ENCODE results near the gene LRRC8E.

The LRRC8E gene

DNA sequence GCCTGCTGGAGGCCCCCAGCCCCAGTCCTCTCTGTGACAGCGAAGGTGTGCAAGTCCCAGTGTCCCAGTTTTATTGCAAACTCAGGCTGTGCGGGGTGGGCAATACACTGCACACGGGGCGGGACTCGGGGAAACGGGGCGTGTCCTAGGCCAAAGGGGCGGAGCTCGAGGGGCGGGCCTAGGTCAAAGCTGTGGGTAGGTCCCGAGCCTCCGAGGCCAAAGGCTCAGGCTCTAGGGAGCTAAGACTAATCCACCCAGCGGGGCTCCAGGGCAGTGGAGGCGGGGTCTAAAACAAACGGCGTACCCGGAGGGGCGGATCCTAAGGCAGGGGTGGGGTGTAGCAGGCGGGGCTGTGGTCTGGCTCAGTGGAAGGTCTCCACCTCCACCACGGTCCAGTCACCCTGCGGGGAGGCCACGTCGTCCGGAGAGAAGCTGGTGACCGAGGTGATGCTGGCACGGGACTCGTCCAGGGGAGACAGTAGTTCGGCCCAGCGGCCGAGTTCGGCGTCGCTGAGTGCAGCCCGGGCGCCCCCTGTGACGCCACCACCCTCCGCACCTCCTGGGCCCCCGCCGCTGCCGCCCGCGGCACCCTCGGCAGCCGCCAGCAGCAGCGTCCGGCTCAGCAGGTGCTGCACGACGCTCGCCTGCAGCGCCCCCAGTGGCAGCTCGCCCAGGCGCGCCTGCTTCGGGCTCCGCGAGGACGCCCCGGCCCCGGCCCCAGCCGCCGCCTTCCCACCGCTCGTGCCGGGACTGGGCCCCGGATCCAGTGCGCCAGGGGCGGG, 19.4 kb upstream of the LRRC8E start:
- peak; percentile 77 to 83 (median 79) for DNase-seq

DNA sequence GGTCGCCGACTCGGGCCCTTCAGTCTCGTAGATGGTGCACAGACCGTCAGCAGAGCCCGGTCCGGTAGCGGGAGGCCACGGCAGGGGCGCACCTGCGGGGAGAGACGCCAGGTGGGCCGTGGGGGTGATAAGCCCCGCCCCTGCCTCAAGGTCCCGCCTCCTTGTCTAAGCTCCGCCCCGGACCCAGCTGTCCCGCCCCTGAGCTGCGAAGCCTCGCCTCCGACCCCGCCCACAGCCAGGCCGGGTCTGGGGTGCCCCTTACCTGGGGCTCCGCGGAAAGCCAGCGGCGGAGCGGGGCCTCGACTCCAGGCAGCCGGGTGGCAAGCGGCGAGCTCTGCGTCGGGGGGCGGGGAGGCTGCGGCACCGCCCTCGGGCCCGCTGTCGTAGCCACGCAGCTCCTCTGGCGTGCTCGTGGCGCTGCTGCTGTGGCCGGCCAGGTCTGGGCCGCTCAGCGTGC, 18.8 kb upstream of the LRRC8E start:
- peak; percentile 77 to 82 (median 79) for DNase-seq

DNA sequence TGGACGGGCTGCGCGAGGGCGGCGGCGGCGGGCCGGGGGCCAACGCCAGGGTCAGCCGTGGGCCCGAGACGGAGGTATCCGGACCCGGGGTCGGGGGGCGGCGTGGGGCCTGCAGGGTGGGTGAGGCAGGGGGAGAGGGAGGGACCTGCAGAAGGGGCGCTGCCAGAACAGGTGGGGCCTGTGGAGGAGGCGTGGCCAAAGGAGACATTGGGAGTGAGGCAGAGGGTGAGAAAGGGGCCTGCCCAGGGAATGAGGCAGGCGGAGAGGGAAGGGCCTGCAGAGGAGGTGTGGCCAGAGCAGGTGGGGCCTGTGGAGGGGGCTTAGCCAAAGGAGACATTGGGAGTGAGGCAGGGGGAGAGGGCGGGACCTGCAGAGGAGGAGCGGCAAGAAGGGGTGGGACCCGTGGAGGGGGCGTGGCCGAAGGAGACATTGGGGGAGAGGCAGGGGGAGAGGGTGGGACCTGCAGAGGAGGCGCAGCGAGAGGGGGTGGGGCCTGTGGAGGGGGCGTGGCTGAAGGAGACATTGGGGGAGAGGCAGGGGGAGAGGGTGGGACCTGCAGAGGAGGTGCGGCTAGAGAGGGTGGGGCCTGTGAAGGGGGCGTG, 18.3 kb upstream of the LRRC8E start:
- DNase-seq, result peak in 3 of 4 experiments; percentile 12 to 57 (median 27)

DNA sequence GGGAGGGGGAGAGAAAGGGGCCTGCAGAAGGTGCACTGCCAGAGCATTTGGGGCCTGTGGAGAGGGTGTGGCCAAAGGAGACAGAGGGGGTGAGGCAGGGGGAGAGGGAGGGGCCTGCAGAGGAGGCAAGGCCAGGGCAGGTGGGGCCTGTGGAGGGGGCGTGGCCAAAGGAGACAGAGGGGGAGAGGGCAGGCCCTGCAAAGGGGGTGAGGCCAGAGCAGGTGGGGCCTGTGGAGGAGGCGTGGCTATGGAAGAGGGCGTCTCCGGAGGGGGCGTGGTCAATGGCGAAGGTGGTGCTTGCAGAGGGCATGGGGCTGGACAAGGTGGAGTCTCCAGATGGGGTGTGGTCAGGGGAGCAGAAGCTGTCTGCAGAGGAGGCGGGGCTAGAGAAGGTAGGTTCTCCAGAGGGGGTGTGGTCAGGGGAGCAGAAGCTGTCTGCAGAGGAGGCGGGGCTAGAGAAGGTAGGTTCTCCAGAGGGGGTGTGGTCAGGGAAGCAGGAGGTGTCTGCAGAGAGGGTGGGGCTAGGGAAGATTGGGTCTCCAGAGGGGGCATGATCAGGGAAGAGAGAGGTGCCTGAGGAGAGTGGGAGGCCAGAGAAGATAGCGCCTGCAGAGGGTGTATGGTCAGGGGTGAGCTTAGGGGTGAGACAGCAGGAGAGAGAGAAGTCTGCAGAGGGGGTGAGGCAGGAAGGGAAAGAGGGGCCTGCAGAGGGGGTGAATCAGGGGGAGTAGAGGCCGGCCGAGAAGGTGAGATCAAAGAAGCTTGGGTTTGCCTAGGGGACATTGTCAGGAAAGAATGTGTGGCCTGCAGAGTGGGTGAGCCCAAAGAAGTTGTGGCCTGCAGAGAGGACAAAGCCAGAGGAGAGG, 17.5 kb upstream of the LRRC8E start:
- peak in 1 of 4 experiments; percentile 37 for DNase-seq

DNA sequence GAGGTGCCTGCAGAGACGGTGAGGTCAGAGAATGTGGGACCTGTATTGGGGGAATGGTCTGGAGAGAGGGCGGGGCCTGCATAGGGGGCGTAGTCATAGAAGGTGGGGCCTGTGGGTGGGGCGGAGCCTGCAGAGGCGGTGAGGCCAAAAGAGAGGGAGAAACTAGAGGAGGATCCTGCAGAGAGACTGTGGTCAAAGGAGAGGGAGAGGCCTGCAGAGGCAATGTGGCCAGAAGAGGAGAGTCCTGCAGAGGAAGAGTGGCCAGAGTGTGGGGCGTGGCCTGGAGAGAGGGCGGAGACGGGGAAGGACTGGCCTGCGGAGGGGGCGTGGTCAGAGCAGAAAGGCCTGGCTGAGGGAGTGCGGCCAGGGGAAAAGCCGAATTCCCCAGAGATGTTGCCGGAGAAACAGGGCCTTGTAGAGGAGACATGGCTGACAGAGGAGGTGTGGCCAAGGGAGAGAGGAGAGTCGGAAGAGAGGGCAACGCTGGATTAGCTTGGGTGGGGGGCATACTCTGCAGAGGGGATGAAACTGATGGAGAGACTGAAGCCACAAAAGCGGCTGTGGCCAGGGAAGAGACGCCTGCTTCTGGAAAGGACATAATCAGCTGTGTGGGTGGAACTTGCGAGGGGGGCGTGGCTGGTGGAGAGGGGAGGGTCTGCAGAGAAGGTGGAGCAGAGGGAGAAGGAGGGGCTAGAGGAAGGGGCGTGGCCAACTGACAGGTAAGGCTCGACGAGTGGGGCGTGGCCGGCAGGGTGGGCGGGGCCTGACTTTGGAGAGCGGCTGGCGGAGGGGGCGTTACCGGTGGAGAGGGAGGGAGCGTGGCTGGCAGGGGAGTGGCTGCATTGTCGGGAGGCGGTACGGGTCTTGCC, 16.6 kb upstream of the LRRC8E start:
- DNase-seq, result peak; percentile 56 to 76 (median 66)

DNA sequence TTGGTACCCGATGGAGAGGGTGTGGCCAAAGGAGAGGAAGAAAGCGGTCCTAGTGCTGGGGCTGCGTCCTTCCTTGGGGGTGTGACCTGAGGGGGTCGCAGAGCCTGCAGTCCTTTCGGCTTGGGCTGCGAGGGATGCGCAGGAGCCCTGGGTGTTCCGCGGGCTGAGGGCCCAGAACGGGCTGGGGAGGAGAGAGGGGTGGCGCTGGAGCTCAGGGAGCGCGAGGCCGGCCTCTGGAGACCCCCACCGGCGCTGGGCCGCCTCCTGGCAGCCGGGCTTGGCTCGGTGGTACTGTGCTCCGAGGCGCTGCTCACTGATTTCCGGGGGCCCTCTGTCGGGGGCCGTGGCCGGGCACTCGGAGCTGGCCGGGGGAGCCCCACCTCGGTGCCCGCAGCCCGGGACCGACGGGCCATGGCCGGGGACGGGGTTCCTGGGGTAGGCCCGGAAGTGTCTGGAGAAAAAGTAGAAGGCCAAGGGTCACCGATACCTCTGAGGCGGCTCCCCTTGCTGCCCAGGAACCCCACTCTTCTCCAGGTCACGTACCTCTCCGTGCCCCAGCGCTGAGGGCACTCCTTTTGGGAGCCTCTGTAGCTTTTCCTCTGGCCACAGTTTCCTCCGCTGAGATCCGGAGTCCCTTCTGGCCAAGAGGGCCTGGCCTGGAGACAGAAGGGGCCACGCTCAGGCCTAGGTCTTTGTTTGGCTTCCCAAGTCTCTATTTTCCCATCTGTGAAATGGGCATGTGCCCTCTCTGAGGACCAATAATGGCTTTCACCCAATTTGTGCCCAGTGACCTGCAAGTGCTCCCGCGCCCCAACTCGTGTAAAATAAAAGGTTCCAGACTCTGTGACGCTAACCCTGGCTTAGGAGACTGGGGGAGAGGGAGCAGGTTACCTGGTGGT, 15.8 kb upstream of the LRRC8E start:
- no peak for DNase-seq

DNA sequence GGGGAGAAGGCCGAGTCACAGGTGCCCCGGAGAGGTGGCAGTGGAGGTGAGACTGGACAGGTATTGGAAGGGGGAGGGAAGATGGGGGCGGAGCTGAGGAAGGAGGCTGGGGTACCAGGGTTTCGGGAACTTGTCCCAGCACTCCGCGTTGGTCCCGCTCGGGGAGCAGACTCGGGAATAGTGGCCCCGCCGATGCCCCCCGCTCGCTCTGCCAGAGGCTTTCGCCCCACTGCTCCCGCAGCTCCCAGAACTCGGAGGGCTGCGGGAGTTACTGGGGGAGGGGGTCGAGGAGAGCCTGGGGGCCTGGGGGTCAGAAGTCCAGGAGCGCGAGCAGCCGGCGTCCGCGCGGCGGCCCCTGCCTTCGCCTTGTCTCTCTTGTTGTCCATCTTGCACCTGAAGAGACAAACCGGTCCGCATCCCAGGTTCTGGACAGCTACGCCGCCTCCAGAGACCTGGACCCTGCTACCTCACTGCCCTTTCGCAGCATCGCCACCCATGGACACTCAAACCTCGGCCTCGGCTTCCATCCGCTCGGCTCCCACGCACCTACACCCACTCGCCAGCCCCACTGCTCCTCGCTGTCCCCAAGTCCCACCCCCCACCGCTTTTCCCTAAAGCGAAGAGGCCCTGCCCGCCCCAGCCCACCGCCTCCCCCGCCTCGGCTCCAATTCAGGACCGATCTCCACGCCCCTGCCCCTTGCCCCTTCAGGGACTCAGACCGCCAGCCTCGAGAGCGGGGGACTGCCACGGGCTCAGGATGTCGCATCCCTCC, 14.8 kb upstream of the LRRC8E start:
- DNase-seq, result no peak

DNA sequence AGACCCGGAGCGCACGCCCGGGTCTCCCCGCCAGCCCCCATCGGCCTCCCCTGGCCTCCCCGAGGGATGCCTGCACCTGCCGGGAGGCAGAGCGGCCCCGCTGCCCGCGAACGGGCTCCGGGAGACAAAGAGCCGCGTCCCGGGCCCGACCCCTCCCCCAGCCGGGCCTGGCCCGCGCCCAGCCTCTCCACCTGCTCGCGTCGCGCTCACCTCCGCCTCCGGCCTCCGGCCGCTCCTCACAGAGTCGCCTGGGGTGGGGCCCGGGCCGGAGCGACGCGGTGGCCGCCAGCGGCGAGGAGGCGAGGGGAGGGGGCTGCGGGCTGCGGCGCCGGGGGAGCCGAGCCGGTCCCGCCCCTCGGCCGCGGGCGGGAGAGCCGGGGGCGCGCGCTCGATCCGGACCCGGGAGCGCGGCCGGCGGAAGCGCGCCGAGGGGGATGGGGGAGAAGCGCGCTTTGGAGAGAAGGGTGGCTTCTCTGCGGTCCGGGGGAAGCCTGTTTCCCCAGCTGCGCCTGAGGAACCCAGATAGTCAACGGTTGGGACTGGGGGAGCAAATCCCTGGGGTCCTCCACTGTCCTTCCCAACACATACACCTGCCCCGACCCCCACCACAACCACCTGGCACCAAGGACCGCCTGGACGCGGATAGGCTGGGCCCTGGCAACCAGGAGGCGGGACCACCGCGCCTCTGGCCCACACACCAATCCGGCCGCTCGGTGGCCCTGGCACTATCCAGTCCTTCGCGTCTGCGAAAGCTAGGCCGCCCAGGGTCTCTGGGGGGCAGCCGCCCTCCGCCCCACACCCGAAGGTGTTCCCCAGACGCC, 14.0 kb upstream of the LRRC8E start, which contains the start of gene PRR36:
TSS of gene PRR36 (minus strand) at position 315 of the 821 bp plus-strand sequence. CDS start 701 bp downstream, outside the sequence.
- no peak for DNase-seq

DNA sequence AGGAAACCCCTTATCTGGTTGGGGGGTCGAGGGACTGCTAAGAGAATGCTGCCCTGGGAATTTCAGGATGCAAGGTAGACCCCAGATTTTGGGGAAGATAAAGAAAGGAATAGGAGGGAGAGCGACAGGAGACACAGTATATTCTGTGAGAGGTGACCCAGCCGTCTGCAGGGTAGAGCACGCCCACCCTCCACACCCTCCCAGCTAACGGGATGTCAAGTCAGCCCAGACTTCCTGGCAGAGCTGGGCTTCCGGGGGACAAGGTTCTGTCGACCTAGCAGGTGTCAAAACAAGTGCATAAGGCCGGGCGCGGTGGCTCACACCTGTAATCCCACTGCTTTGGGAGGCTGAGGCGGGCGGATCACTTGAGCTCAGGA, 13.4 kb upstream of the LRRC8E start:
- peak in 1 of 4 experiments; percentile 11 for DNase-seq

DNA sequence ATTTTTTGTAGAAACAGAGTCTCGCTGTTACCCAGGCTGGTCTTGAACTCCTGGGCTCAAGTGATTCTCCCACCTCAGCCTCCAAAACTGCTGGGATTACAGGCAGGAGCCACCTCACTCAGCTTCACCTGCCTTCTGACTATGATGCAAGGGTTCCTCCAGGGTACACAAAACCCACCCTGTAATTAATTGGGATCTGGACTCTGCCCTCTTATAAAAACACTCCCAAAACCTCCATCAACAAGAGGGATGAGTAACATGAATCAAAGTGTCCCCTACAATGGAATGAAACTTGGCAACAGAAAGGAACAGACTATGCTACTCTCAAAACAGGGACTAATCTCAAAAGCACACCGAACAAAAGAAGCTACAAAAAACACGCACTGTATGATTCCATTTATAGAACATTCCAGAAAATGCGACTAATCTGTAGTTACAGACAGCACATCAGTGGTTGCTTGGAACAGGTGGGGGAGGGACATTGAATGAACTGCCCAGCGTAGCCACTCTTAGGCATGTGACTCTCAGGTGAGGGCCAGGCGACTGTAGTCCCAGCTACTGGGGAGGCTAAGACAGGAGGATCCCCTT, 11.0 kb upstream of the LRRC8E start:
- no peak for DNase-seq

DNA sequence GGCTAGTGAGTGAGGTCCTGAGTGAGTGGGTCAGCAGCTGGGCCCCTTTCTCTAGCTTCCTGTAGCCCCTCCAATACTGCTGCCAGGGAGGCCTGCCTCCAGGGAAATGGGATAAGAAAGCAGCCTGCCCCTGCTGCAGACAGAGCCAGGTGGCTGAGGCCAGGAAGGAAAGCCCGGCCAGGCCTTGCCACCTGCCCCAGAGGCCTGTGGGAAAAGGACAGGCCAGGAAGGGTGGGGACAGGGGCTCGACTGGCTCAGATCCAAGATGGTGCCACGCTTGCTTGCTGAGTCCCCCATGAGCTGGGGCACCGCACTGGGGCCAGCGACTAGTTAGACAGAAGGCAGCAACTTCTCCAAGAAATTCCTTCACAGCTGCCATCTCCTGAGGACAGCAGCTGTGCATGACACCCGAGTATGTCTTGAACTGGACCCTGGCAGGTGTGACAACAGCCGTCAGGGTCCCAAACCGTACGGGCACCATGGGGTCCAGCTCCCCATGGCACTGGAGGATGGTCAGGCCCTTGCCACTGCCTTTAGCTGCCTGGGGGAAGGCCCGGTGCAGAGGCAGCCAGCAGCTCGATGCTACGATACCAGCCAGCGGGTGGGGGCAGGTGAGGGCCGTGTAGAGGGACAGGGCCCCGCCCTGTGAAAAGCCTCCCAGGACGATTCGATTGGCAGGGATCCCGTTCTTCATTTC, 9.1 kb upstream of the LRRC8E start:
- no peak for DNase-seq

DNA sequence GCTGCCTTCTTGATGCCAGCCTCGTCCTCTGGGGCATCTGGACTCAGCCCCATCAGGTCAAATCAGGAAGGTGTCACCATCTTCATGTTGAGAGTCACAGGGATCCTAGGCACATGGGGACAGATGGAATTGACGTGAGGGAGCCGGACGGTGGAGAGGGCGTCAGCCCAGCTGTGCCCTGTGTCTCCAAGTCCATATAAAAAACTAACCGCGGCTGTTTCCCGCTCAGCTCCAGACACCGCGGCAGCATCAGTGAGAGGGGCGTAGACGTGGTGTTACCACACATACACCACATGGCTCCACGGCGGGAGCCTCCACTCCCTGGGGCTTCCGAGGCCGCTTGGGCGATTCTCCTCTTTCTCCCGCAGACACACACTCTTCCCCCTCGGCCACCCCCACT, 8.5 kb upstream of the LRRC8E start:
- DNase-seq, result no peak

DNA sequence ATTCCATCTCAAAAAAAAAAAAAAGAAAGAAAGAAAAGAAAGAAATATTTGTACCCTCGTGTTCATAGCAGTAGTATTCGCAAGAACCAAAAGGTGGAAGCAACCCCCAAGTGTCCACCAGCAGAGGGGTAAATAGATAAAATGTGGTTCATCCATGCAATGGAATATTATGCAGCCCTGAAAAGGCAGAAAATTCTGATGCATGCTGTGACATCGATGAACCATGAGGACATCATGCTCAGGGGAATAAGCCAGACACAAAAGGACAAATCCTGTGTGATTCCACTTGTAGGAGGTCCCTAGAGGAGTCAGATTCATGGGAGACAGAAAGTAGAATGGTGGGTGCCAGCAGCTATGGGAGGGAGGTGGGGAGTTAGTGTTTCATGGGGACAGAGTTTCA, 6.4 kb upstream of the LRRC8E start:
- no peak for DNase-seq

DNA sequence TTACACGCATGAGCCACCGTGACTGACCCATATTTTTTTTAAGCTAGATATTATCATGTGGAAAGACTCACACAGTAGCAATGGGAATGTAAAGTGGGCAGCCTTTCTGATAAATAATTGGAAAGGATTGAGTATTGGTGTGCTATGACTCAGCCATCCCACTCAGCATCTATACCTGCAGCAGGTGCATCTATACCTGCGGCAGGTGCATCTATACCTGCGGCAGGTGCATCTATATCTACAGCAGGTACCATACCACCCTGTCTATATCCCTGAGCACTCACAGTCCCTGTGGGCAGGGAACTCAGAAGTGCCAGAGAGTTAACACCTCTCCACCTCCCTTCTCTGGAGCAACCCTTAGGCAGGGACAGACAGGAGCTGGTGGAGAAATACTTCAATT, 5.2 kb upstream of the LRRC8E start:
- DNase-seq, result no peak

DNA sequence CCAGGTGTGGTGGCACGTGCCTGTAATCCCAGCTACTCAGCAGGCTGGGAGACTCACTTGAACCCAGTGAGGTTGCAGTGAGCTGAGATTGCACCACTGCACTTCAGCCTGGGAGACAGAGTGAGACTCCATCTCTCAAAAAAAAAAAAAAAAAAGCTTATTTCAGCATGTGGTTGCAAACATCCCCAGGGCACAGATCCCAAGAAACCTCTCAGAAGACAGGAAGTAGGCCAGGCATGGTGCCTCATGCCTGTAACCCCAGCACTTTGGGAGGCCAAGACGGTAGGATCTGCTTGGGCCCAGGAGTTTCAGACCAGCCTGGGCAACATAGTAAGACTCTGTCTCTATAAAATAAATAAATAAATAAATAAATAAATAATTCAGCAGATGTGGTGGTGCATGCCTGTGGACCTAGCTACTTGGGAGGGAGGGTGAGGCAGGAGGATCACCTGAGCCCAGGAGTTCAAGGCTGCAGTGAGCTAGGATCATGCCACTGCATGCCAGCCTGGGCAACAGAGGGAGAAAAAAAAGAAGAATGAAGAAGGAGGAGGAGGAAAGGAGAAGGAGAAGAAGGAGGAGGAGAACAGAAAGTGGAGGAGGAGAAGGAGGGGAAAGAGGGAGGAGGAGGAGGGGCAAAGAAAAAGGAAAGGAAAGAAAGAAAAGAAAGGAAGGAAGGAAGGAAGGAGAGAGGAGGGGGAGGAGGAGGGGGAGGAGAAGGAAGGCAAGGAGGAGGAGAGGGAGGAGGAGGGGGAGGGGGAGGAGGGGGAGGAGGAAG, 4.3 kb upstream of the LRRC8E start:
- no peak for DNase-seq

DNA sequence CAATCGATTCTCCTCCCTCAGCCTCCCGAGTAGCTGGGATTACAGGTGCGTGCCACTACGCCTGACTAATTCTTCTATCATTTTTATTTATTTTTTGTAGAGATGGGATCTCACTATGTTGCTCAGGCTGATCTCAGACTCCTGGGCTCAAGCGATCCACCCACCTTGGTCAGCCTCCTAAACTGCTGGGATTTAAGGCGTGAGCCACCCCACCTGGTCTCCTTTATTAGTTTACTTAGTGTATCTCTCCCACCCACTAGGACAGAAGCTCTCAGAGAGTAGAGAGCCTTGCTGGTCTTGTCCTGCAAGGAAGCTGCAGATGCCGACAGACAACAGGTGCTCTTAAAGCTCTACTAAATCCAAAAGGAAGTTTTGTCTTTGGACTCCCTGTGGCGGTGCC, 2.5 kb upstream of the LRRC8E start:
- no peak for DNase-seq

DNA sequence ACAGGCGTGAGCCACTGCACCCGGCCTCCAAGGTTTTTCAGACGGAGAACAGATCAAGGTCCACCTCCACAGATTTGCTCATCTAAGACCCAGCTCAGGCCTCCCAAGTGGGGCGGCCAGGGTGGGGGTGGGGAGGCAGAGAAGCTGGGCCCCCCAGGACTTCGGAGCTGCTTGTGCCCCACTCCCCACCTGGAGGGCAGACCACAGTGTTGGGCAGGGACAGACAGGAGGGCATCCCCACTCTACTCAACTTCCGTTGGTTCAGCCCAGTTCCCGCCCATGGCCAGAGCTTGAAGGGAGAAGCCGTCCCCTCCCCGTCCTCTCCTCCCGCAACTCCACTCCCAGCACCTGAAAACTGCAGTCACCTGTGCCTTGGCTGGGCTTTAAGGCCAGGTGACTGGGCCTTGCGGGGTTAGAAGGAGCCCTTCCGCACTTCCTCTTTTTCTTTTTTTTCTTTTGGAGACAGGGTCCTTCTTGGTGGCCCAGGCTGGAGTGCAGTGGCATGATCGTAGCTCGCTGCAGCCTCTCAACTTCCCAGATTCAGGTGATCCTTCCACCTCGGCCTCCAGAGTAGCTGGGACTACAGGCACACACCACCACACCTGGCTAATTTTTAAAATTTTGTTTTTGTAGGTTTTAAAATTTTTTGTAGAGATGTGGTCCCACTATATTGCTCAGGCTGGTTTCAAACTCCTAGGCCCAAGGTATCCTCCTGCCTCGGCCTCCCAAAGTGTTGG, 734 bp upstream of the LRRC8E start:
- DNase-seq, result no peak

All from activated naive CD4-positive, alpha-beta T cell (primary cell).